GM23338 (cell line): ENCODE measurements around the gene RAB25. TPM values are rescaled to one million over a fixed set of nuclear protein-coding genes. Genes with fewer than 3 reads are reported as not detected.

Experiments used
- ATAC-seq: fragments of 200-7000 bp; cut with Tn5 transposase; 3 replicates; pipeline ENCODE4 v1.9.1; 2020
- DNase-seq: peaks from one replicate; pipeline ENCODE4 v3.0.0-alpha.2; 2015; ENCODE audit warnings: low spot score
- H2AFZ ChIP-seq: fragments of 200-600 bp; sonication (generic); 2 replicates; pipeline ENCODE4 v1.8.0; 2016; ENCODE audit warnings: antibody characterized with exemption, mild to moderate bottlenecking, moderate library complexity
- H3F3A ChIP-seq: fragments of 200-600 bp; sonication (generic); replicated peaks from 2 replicates; pipeline ENCODE4 v1.8.0; 2017; ENCODE audit warnings: antibody characterized with exemption, mixed run types, low read depth
- H3K27ac ChIP-seq: fragments of 200-600 bp; sonication (generic); 2 replicates; pipeline ENCODE4 v1.6.1; 2016; ENCODE audit warnings: low read depth
- H3K27me3 ChIP-seq: fragments of 200-600 bp; sonication (generic); 2 replicates; pipeline ENCODE4 v1.8.0; 2016; ENCODE audit warnings: mild to moderate bottlenecking, mixed run types, moderate library complexity; ENCODE audit not compliant: insufficient read depth
- H3K36me3 ChIP-seq: fragments of 200-600 bp; sonication (generic); 2 replicates; pipeline ENCODE4 v1.8.0; 2016; ENCODE audit warnings: mild to moderate bottlenecking; ENCODE audit not compliant: insufficient read depth
- H3K4me1 ChIP-seq: fragments of 200-600 bp; sonication (generic); 2 replicates; pipeline ENCODE4 v1.8.0; 2016; ENCODE audit warnings: mild to moderate bottlenecking, moderate library complexity; ENCODE audit not compliant: insufficient read depth
- H3K4me2 ChIP-seq: fragments of 200-600 bp; sonication (generic); 2 replicates; pipeline ENCODE4 v1.7.1; 2017; ENCODE audit warnings: mixed run types
- H3K4me3 ChIP-seq: fragments of 200-600 bp; sonication (generic); 2 replicates; pipeline ENCODE4 v1.6.1; 2016; ENCODE audit warnings: mixed run types
- H3K79me2 ChIP-seq: fragments of 200-600 bp; sonication (generic); replicated peaks from 2 replicates; pipeline ENCODE4 v1.8.0; 2017; ENCODE audit warnings: mild to moderate bottlenecking; ENCODE audit not compliant: insufficient read depth
- H3K9me2 ChIP-seq: fragments of 200-600 bp; sonication (generic); 2 replicates; pipeline ENCODE4 v1.8.0; 2017; ENCODE audit not compliant: insufficient read depth
- H4K20me1 ChIP-seq: fragments of 200-600 bp; sonication (generic); replicated peaks from 2 replicates; pipeline ENCODE4 v1.8.0; 2017; ENCODE audit warnings: mild to moderate bottlenecking; ENCODE audit not compliant: insufficient read depth
- H3K27ac Mint-ChIP-seq: 2 replicates; pipeline ENCODE4 v1.8.0; 2020; ENCODE audit warnings: inconsistent platforms, mild to moderate bottlenecking, moderate library complexity, mixed read lengths
- H3K27me3 Mint-ChIP-seq: 3 replicates; pipeline ENCODE4 v1.8.0; 2022; ENCODE audit warnings: low read depth, mild to moderate bottlenecking, moderate library complexity, mixed read lengths, inconsistent platforms; ENCODE audit not compliant: insufficient read depth, poor library complexity
- H3K36me3 Mint-ChIP-seq: 3 replicates; pipeline ENCODE4 v1.8.0; 2021; ENCODE audit warnings: low read depth, mild to moderate bottlenecking, inconsistent platforms, moderate library complexity, mixed read lengths
- H3K4me1 Mint-ChIP-seq: 3 replicates; pipeline ENCODE4 v1.8.0; 2020; ENCODE audit warnings: mild to moderate bottlenecking, inconsistent platforms, mixed read lengths
- H3K4me3 Mint-ChIP-seq: 3 replicates; pipeline ENCODE4 v1.8.0; 2021; ENCODE audit warnings: moderate library complexity, mild to moderate bottlenecking, inconsistent platforms, mixed read lengths
- H3K9me3 Mint-ChIP-seq: 3 replicates; pipeline ENCODE4 v1.8.0; 2020; ENCODE audit warnings: moderate library complexity, mild to moderate bottlenecking, inconsistent platforms, mixed read lengths
- CREB1 ChIP-seq: fragments of 250-450 bp; sonication (Bioruptor Pico); IDR thresholded peaks from 2 replicates; pipeline ENCODE4 v1.5.0; 2020; ENCODE audit warnings: low read depth, mild to moderate bottlenecking, moderate library complexity
- EZH2 ChIP-seq: fragments of 200-600 bp; sonication (generic); IDR thresholded peaks from one replicate; pipeline ENCODE4 v1.8.0; 2017; ENCODE audit warnings: antibody characterized with exemption, mild to moderate bottlenecking, low read depth; ENCODE audit not compliant: unreplicated experiment
- JUNB ChIP-seq: IDR thresholded peaks from one replicate; pipeline ENCODE4 v1.6.1; 2016; ENCODE audit warnings: antibody characterized with exemption; ENCODE audit not compliant: unreplicated experiment
- POLR2AphosphoS5 ChIP-seq: IDR thresholded peaks from 2 replicates; pipeline ENCODE4 v1.6.1; 2016; ENCODE audit warnings: antibody characterized with exemption, low read depth
- STAT1 ChIP-seq: IDR thresholded peaks from one replicate; pipeline ENCODE4 v1.6.1; 2016; ENCODE audit warnings: antibody characterized with exemption; ENCODE audit not compliant: unreplicated experiment
- ZNF114 ChIP-seq: fragments of 250-450 bp; sonication (Bioruptor Pico); IDR thresholded peaks from 2 replicates; pipeline ENCODE4 v1.5.0; 2020; ENCODE audit warnings: mild to moderate bottlenecking, moderate library complexity
- ZNF331 ChIP-seq: fragments of 250-450 bp; sonication (Bioruptor Pico); IDR thresholded peaks from 2 replicates; pipeline ENCODE4 v1.5.0; 2020; ENCODE audit warnings: low read depth, mild to moderate bottlenecking, moderate library complexity
- polyA plus RNA-seq: library from polyadenylated mRNA; unstranded; fragments of >200 nt; fragmentation: Nextera tagmentation; extraction: Ambion mirVana; gene quantifications from 2 replicates; pipeline ENCODE4 v1.2.1, GENCODE V29; 2016
- total RNA-seq: library from RNA; depleted of rRNA; stranded (reverse); fragments of >200 nt; shearing (Covaris generic); gene quantifications from 2 replicates; pipeline ENCODE4 v1.2.3, GENCODE V29; 2014
- TF ChIP-seq, protein P1 (sequence below): IDR thresholded peaks from 2 replicates; pipeline ENCODE4 v1.6.1; 2016; ENCODE audit warnings: antibody characterized with exemption
- TF ChIP-seq, protein P2 (sequence below): fragments of 250-450 bp; sonication (Bioruptor Pico); IDR thresholded peaks from 2 replicates; pipeline ENCODE4 v1.5.0; 2020; ENCODE audit warnings: mild to moderate bottlenecking, moderate library complexity
- TF ChIP-seq, protein P3 (sequence below), 2 experiments: fragments of 200-600 bp in 1 of 2; sonication (generic) in 1 of 2; conservative IDR thresholded peaks; 2 replicates each; pipeline versions ENCODE4 v1.5.1 to v1.6.1; 2016 to 2017; ENCODE audit warnings: antibody characterized with exemption in 2 of 2, low read depth in 2 of 2, mild to moderate bottlenecking in 2 of 2, moderate library complexity in 1 of 2

RAB25 gene
- total and polyA plus RNA-seq, 2 experiments from 2014 or later, result 30.0 to 42.7 TPM

DNA sequence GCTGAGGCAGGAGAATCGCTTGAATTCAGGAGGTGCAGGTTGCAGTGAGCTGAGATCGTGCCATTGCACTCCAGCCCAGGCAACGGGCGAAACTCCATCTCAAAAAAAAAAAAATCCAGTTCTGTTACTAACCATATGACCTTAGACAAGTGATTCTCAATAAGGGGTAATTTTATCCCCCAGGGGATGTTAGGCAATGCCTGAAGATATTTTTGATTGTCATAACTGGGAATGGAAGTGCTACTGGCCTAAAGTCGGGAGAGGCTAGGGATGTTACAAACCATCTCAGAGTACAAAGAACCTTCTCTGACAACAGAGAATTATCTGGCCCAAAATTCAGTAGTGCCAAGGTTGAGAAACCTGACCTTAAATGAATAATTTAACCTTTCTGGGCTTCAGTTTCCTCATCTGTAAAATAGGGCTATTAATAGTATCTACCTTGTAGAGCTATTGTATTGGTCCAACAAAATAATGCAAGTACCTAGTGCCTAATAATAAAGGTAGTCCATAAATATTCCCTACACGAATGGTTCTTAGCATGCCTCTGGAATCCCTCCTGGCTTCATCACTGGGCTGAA is 47.8 kb downstream of the RAB25 start:
- DNase-seq (no peak), ATAC-seq (no peak)
- H3K4me3 ChIP-seq, result no peak overlapping the region
- H3K36me3 ChIP-seq, result no peaks in the 10 kb centered on the region
- Mint-ChIP-seq H3K4me3 (no peak overlapping the region), H3K27me3 (peaks cover 42% of the 10 kb centered on the region), H3K36me3 (no peaks in the 10 kb centered on the region), H3K9me3 (no peaks in the 10 kb centered on the region; the same call in 2 of the 3 replicates), H3K27ac (no peak overlapping the region), H3K4me1 (peaks cover 48% of the 10 kb centered on the region)
- no peak overlapping the region for H2AFZ ChIP-seq
- H4K20me1 ChIP-seq, result peaks cover 5% of the 10 kb centered on the region; the same call in 1 of the 2 replicates
- TF ChIP-seq EZH2 (no peak), STAT1 (no peak), ZNF331 (CRISPR knock-in tag) (no peak), CREB1 (CRISPR knock-in tag) (no peak), POLR2AphosphoS5 (no peak), JUNB (no peak), ZNF114 (CRISPR knock-in tag) (no peak)
- TF ChIP-seq, protein P1, sequence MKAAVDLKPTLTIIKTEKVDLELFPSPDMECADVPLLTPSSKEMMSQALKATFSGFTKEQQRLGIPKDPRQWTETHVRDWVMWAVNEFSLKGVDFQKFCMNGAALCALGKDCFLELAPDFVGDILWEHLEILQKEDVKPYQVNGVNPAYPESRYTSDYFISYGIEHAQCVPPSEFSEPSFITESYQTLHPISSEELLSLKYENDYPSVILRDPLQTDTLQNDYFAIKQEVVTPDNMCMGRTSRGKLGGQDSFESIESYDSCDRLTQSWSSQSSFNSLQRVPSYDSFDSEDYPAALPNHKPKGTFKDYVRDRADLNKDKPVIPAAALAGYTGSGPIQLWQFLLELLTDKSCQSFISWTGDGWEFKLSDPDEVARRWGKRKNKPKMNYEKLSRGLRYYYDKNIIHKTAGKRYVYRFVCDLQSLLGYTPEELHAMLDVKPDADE, result no peak
- TF ChIP-seq, protein P2, sequence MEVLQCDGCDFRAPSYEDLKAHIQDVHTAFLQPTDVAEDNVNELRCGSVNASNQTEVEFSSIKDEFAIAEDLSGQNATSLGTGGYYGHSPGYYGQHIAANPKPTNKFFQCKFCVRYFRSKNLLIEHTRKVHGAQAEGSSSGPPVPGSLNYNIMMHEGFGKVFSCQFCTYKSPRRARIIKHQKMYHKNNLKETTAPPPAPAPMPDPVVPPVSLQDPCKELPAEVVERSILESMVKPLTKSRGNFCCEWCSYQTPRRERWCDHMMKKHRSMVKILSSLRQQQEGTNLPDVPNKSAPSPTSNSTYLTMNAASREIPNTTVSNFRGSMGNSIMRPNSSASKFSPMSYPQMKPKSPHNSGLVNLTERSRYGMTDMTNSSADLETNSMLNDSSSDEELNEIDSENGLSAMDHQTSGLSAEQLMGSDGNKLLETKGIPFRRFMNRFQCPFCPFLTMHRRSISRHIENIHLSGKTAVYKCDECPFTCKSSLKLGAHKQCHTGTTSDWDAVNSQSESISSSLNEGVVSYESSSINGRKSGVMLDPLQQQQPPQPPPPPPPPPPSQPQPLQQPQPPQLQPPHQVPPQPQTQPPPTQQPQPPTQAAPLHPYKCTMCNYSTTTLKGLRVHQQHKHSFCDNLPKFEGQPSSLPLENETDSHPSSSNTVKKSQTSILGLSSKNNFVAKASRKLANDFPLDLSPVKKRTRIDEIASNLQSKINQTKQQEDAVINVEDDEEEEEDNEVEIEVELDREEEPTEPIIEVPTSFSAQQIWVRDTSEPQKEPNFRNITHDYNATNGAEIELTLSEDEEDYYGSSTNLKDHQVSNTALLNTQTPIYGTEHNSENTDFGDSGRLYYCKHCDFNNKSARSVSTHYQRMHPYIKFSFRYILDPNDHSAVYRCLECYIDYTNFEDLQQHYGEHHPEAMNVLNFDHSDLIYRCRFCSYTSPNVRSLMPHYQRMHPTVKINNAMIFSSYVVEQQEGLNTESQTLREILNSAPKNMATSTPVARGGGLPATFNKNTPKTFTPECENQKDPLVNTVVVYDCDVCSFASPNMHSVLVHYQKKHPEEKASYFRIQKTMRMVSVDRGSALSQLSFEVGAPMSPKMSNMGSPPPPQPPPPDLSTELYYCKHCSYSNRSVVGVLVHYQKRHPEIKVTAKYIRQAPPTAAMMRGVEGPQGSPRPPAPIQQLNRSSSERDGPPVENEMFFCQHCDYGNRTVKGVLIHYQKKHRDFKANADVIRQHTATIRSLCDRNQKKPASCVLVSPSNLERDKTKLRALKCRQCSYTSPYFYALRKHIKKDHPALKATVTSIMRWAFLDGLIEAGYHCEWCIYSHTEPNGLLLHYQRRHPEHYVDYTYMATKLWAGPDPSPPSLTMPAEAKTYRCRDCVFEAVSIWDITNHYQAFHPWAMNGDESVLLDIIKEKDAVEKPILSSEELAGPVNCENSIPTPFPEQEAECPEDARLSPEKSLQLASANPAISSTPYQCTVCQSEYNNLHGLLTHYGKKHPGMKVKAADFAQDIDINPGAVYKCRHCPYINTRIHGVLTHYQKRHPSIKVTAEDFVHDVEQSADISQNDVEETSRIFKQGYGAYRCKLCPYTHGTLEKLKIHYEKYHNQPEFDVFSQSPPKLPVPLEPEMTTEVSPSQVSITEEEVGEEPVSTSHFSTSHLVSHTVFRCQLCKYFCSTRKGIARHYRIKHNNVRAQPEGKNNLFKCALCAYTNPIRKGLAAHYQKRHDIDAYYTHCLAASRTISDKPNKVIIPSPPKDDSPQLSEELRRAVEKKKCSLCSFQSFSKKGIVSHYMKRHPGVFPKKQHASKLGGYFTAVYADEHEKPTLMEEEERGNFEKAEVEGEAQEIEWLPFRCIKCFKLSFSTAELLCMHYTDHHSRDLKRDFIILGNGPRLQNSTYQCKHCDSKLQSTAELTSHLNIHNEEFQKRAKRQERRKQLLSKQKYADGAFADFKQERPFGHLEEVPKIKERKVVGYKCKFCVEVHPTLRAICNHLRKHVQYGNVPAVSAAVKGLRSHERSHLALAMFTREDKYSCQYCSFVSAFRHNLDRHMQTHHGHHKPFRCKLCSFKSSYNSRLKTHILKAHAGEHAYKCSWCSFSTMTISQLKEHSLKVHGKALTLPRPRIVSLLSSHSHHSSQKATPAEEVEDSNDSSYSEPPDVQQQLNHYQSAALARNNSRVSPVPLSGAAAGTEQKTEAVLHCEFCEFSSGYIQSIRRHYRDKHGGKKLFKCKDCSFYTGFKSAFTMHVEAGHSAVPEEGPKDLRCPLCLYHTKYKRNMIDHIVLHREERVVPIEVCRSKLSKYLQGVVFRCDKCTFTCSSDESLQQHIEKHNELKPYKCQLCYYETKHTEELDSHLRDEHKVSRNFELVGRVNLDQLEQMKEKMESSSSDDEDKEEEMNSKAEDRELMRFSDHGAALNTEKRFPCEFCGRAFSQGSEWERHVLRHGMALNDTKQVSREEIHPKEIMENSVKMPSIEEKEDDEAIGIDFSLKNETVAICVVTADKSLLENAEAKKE (CRISPR knock-in tag), result no peak
- TF ChIP-seq, protein P3, sequence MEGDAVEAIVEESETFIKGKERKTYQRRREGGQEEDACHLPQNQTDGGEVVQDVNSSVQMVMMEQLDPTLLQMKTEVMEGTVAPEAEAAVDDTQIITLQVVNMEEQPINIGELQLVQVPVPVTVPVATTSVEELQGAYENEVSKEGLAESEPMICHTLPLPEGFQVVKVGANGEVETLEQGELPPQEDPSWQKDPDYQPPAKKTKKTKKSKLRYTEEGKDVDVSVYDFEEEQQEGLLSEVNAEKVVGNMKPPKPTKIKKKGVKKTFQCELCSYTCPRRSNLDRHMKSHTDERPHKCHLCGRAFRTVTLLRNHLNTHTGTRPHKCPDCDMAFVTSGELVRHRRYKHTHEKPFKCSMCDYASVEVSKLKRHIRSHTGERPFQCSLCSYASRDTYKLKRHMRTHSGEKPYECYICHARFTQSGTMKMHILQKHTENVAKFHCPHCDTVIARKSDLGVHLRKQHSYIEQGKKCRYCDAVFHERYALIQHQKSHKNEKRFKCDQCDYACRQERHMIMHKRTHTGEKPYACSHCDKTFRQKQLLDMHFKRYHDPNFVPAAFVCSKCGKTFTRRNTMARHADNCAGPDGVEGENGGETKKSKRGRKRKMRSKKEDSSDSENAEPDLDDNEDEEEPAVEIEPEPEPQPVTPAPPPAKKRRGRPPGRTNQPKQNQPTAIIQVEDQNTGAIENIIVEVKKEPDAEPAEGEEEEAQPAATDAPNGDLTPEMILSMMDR (conservative IDR thresholded peaks at IDR 0.05; ENCODE audit: low read depth in 2 of 2), result no peak
- no peaks in the 10 kb centered on the region for H3K79me2 ChIP-seq
- no peak overlapping the region for H3K4me2 ChIP-seq
- no peaks in the 10 kb centered on the region for H3K9me2 ChIP-seq
- peaks cover 37% of the 10 kb centered on the region for H3F3A ChIP-seq
- peaks cover 41% of the 10 kb centered on the region for H3K4me1 ChIP-seq
- H3K27ac ChIP-seq, result no peak overlapping the region
- 0 out of 2 replicates have a peak, but pooled peaks cover 2% of the 10 kb centered on the region for H3K27me3 ChIP-seq
